A673 (cell line): Measurements from ENCODE around the gene HDAC4. TPM values are rescaled to one million over a fixed set of nuclear protein-coding genes. Genes with fewer than 3 reads are reported as not detected.

ENCODE experiments used
- BruUV-seq: library from RNA; stranded (reverse); fragments of 400-500 nt; replicated peaks from 2 replicates; lab custom pipeline; 2021; lab: Mats Ljungman, UMichigan
- CTCF ChIA-PET: fragments of 300-600 bp; sonication (Branson Sonifier 250); formaldehyde crosslinking; loops from one replicate; lab custom pipeline; 2022; ENCODE audit warnings: antibody characterized with exemption; lab: Charles Lee
- POLR2A ChIA-PET: fragments of 300-600 bp; sonication (Branson Sonifier 250); formaldehyde crosslinking; loops from one replicate; lab custom pipeline; 2022; ENCODE audit warnings: antibody characterized with exemption; ENCODE audit not compliant: low non-redundant PET; lab: Charles Lee
- DNase-seq: peaks from one replicate; pipeline ENCODE4 v3.0.0-alpha.2; 2015; ENCODE audit warnings: low spot score
- H3K27ac ChIP-seq: fragments of 200-600 bp; sonication (generic); 2 replicates; pipeline ENCODE4 v1.5.1; 2016; ENCODE audit warnings: mixed run types, low read depth, mild to moderate bottlenecking, mixed read lengths, antibody characterized with exemption, low read length; ENCODE audit not compliant: poor library complexity, severe bottlenecking
- H3K27me3 ChIP-seq: fragments of 200-600 bp; sonication (generic); replicated peaks from 2 replicates; pipeline ENCODE4 v1.6.1; 2017; ENCODE audit warnings: mixed run types, low read depth, mild to moderate bottlenecking, mixed read lengths, antibody characterized with exemption, low read length; ENCODE audit not compliant: insufficient read depth, poor library complexity
- H3K36me3 ChIP-seq: fragments of 200-600 bp; sonication (generic); 2 replicates; pipeline ENCODE4 v1.6.1; 2016; ENCODE audit warnings: mixed run types, mild to moderate bottlenecking, mixed read lengths, antibody characterized with exemption, low read length; ENCODE audit not compliant: insufficient read depth, poor library complexity, severe bottlenecking
- H3K4me1 ChIP-seq: fragments of 200-600 bp; sonication (generic); 2 replicates; pipeline ENCODE4 v1.6.1; 2017; ENCODE audit warnings: mixed run types, mild to moderate bottlenecking, mixed read lengths, antibody characterized with exemption, low read length; ENCODE audit not compliant: insufficient read depth, poor library complexity, severe bottlenecking
- H3K4me3 ChIP-seq: fragments of 200-600 bp; sonication (generic); 2 replicates; pipeline ENCODE4 v1.5.1; 2016; ENCODE audit warnings: low read depth, mixed run types, mild to moderate bottlenecking, mixed read lengths, low read length; ENCODE audit not compliant: poor library complexity, severe bottlenecking
- H3K9me3 ChIP-seq: fragments of 200-600 bp; sonication (generic); 2 replicates; pipeline ENCODE4 v1.6.1; 2016; ENCODE audit warnings: mixed run types, low read depth, mild to moderate bottlenecking, mixed read lengths, antibody characterized with exemption, low read length; ENCODE audit not compliant: poor library complexity, severe bottlenecking
- EZH2 ChIP-seq: fragments of 200-600 bp; sonication (generic); IDR thresholded peaks from 2 replicates; pipeline ENCODE4 v1.6.1; 2017; ENCODE audit warnings: borderline replicate concordance, low read depth, mild to moderate bottlenecking, mixed read lengths, antibody characterized with exemption, low read length; ENCODE audit not compliant: poor library complexity, severe bottlenecking
- intact Hi-C: fragments of 100-400 bp; cut with micrococcal nuclease; formaldehyde crosslinking; loops from one replicate; pipeline ENCODE4 v1.10.0; 2022; ENCODE audit not compliant: unreplicated experiment
- total RNA-seq: library from RNA; stranded (reverse); gene quantifications from 2 replicates; pipeline ENCODE4 v1.2.3, GENCODE V29; 2021
- TF ChIP-seq, protein P1 (sequence below): fragments of 300-800, 200-600 bp; sonication (generic); conservative IDR thresholded peaks from 2 replicates; pipeline ENCODE4 v1.5.1; 2017; ENCODE audit warnings: low read depth, mild to moderate bottlenecking, antibody characterized with exemption, low read length, moderate library complexity, mixed read lengths

Gene HDAC4
- total RNA-seq, 1 experiment from 2014 or later, result 40.0 TPM

DNA sequence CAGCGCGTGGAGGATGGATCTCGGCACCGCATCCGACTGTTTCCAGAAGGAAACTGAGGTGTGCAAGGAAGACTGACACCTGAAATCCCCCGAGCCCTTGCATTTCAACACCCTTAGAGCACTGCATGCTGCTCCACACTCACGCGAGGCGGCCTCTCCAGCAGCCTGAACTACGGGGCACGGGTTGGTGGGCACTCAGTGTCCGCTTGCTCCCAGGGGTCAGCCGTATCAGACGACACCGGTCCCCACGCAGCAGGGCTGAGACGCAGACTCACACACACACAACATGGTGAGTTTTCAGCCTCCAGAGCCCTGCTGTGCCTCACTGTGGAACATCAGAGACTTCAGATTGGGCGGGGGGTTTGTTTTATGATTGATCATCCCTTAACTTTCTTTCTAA, 283.0 kb downstream of the HDAC4 start:
- TF ChIP-seq EZH2, result no peak
- TF ChIP-seq, protein P1, sequence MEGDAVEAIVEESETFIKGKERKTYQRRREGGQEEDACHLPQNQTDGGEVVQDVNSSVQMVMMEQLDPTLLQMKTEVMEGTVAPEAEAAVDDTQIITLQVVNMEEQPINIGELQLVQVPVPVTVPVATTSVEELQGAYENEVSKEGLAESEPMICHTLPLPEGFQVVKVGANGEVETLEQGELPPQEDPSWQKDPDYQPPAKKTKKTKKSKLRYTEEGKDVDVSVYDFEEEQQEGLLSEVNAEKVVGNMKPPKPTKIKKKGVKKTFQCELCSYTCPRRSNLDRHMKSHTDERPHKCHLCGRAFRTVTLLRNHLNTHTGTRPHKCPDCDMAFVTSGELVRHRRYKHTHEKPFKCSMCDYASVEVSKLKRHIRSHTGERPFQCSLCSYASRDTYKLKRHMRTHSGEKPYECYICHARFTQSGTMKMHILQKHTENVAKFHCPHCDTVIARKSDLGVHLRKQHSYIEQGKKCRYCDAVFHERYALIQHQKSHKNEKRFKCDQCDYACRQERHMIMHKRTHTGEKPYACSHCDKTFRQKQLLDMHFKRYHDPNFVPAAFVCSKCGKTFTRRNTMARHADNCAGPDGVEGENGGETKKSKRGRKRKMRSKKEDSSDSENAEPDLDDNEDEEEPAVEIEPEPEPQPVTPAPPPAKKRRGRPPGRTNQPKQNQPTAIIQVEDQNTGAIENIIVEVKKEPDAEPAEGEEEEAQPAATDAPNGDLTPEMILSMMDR, result no peak
- intact Hi-C loops, result no loop called here
- Histone ChIP-seq H3K27ac (no peak overlapping the region), H3K4me3 (no peak overlapping the region), H3K4me1 (no peaks in the 10 kb centered on the region), H3K9me3 (no peaks in the 10 kb centered on the region), H3K36me3 (no peaks in the 10 kb centered on the region), H3K27me3 (no peaks in the 10 kb centered on the region)
- no peak for DNase-seq
- ChIA-PET POLR2A (no interaction called here), CTCF (interaction anchor here (0.5 kb wide), 1 partner anchor 122 kb away, joined by 4 read pairs; no protein-coding TSS in a partner anchor)
- no TSS peak for BruUV-seq

DNA sequence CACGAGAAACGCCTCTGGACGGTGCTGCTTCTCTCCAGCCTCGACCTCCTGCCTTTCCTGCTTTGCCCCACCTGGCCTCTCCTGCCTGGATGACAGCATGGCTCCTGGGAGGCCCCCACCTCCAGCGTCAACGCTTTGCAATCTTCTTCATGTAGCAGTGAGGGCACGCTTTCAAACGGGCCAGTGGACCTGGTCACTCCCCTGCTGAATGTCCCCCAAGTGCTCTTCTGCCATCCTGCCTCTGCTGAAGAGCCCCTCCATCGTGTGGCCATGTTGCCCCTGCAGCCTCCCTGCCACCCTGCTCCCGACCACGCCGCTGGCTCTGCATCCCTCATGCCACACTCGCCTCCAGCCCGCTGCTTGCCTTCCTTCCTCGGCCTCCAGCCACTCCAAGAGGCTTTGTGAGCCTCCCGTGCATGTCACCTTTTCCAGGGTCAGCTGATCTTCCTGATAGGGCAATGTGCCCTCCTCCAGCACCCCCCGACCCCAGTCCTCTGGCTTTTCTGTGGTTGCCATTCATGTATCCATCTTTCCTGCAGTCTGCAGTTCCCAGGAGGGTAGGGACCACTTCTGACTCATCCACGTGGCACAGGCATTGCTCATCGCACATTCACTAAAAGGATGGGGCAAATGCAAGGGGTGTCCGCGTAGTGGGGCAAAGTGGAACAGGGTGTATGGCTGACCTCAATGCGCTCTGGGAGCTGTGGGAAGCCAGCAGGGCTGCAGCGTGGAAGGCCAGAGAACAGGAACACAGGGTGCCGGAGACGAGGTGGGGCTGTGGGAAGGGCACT, 284.2 kb downstream of the HDAC4 start:
- Histone ChIP-seq H3K9me3 (no peaks in the 10 kb centered on the region), H3K4me3 (no peak overlapping the region), H3K27ac (no peak overlapping the region), H3K36me3 (no peaks in the 10 kb centered on the region), H3K27me3 (no peaks in the 10 kb centered on the region), H3K4me1 (no peaks in the 10 kb centered on the region)
- ChIA-PET CTCF (no interaction called here), POLR2A (no interaction called here)
- no peak for DNase-seq
- TF ChIP-seq, protein P1, result no peak
- TF ChIP-seq EZH2, result no peak
- BruUV-seq, result no TSS peak
- intact Hi-C loops, result no loop called here

DNA sequence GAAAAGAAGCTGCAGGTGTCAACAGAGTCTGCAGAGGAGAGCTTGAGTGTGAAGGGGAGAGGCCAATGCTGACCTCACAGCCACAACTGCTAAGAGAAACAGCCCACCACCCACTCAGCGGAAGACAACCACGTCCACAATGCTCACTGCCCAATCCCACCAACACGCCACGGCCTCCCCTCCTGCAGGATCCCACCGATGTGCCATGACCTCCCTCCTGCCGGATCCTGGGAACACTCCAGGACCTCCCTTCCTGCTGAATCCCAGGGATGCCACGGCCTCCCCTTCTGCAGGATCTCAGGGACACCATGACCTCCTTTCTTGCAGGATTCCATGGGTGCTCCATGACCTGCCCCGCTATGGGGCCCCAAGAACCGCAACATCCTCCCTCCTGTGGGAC, 285.2 kb downstream of the HDAC4 start:
- TF ChIP-seq EZH2, result no peak
- TF ChIP-seq, protein P1, result no peak
- H3K27me3 ChIP-seq, result no peaks in the 10 kb centered on the region
- H3K36me3 ChIP-seq, result no peaks in the 10 kb centered on the region
- no peak overlapping the region for H3K27ac ChIP-seq
- H3K4me1 ChIP-seq, result no peaks in the 10 kb centered on the region
- BruUV-seq, result no TSS peak
- intact Hi-C loops, result no loop called here
- POLR2A ChIA-PET, result no interaction called here
- no peak overlapping the region for H3K4me3 ChIP-seq
- DNase-seq, result no peak
- no peaks in the 10 kb centered on the region for H3K9me3 ChIP-seq
- CTCF ChIA-PET, result no interaction called here
